ENCODE measurements around the gene USF3. TPM values are rescaled to one million over a fixed set of nuclear protein-coding genes. Genes with fewer than 3 reads are reported as not detected.
A peak's percentile ranks its signal among the peaks of the same experiment; 100 is the strongest.

USF3 gene
- total RNA-seq = 10 to 100 TPM; 23.3 to 23.7 TPM
- polyA plus RNA-seq = 1 to 10 TPM; 1.4 to 5.8 TPM

- CTCF ChIA-PET (ENCODE audit: partially characterized antibody) = interaction anchor here (0.7 to 3.1 kb wide), 5 partner anchors 47 to 221 kb away, joined by 3 to 20 read pairs (median 4); partner anchors contain the start of gene ATP6V1A
- Histone ChIP-seq H3K27ac (ENCODE audit: low read depth, low read length) (peak within 1 kb of the TSS; percentile 86), H3K4me3 (ENCODE audit: low read length in 2 of 2) (peak within 1 kb of the TSS; percentile 74 to 90), H3K9me3 (ENCODE audit: control insufficient read depth in 1 of 2, low read length in 2 of 2) (no peaks in the 10 kb centered on the region), H3K36me3 (ENCODE audit: insufficient read depth, low read length) (no peaks in the 10 kb centered on the region), H3K4me1 (ENCODE audit: insufficient read depth, low read length) (peaks cover 46% of the 10 kb centered on the region), H3K27me3 (ENCODE audit: insufficient read depth, low read length) (no peaks in the 10 kb centered on the region)
- peak; percentile 81 to 84 (median 83) for DNase-seq
- intact Hi-C loops (cut with micrococcal nuclease) = loop anchor here (1.0 to 2.0 kb wide), 7 partner anchors 50 to 1133 kb away; partner anchors contain the start of genes CCDC191, NAA50, QTRT2 and SIDT1
- H3K27me3 Mint-ChIP-seq = no peaks in the 10 kb centered on the region
- peak within 1 kb of the TSS; percentile 96 to 100 (median 98) for H3K4me3 Mint-ChIP-seq
- H3K27ac Mint-ChIP-seq = peak within 1 kb of the TSS; percentile 87 to 99 (median 98)
- POLR2A ChIA-PET (ENCODE audit: partially characterized antibody) = interaction anchor here (0.6 to 7.8 kb wide), 10 partner anchors 11 to 1134 kb away, joined by 3 to 87 read pairs (median 4); partner anchors contain the start of genes ATG3, ATP6V1A, CCDC191 and NAA50
- peaks cover 4 to 5% of the 10 kb centered on the region in 2 donors for H3K36me3 Mint-ChIP-seq
- peaks cover 21 to 33% (median 25%) of the 10 kb centered on the region in 4 donors for H3K4me1 Mint-ChIP-seq
- peaks cover 0 to 2% (median 0%) of the 10 kb centered on the region in 8 donors for H3K9me3 Mint-ChIP-seq
These were observed at the start of gene USF3 for GRCh38 chr3:113695786-113696645. TSS of gene USF3 (minus strand) at chr3:113696642. CDS start at chr3:113674878, 21,764 bp downstream.

DNA sequence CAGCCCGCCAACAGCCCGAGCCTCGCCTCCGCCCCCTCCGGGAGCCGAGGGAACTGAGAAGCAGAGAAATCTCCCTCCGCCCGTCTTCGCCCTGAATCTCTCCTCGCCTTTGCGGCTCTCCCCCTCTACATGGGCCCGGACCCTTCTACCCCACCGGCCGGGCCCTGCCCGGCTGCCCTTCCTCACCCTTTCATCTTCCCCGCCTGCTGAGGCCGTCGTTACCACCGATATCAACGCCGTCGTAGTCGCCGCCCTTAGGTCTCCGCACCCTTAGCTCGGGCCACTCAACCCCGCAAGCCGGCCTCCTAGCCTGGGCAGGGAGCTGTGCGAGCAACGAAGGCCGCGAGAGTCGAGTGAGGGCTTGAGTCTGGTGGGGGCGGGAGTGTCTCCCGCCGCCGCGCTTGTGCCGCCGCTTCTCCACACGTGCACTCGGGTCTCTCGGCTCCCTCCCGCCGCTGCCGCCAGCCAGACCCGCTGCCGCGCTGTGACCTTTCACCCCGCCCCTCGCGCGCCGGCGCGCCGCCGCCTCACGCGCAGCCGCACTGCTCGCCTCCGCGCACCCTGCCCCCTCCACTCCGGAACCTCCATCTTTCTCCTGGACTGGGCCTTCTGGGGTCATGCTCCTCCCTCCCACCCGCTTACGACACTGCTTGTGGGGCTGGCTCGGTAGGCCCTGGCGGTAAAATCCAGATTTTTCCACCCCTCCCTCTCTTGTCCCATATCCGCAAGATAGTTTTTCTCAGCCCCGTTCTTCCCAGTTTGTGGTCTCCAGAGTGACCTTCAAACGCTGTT, 49.5 kb upstream of the USF3 start, which contains the start of gene NAA50:
NAA50 (minus strand) TSS at position 494 of the 792 bp plus-strand sequence; CDS start at position 194, 300 bp downstream.
- H3K36me3 ChIP-seq (ENCODE audit: insufficient read depth, low read length) = no peaks in the 10 kb centered on the region
- H3K9me3 ChIP-seq (ENCODE audit: control insufficient read depth in 1 of 2, low read length in 2 of 2) = no peaks in the 10 kb centered on the region
- peak; percentile 91 to 96 (median 94) for DNase-seq
- POLR2A ChIA-PET (ENCODE audit: partially characterized antibody) = interaction anchor here (0.6 to 5.9 kb wide), 28 partner anchors 10 to 1420 kb away, joined by 3 to 87 read pairs (median 4); partner anchors contain the start of genes ATG3, CCDC191, QTRT2 and SLC35A5
- Mint-ChIP-seq H3K9me3 (peaks cover 0 to 4% (median 0%) of the 10 kb centered on the region in 8 donors), H3K4me1 (peaks cover 46 to 86% (median 59%) of the 10 kb centered on the region in 4 donors), H3K27me3 (no peaks in the 10 kb centered on the region), H3K36me3 (peaks cover 0 to 17% of the 10 kb centered on the region in 2 donors), H3K27ac (peak within 1 kb of the TSS; percentile 100), H3K4me3 (peak within 1 kb of the TSS; percentile 92 to 100 (median 98))
- H3K4me1 ChIP-seq (ENCODE audit: insufficient read depth, low read length) = peaks cover 68% of the 10 kb centered on the region
- H3K4me3 ChIP-seq (ENCODE audit: low read length in 2 of 2) = peak within 1 kb of the TSS; percentile 87 to 99
- CTCF ChIA-PET (ENCODE audit: partially characterized antibody) = interaction anchor here (0.6 to 5.8 kb wide), 31 partner anchors 8 to 456 kb away, joined by 3 to 100 read pairs (median 4); partner anchors contain the start of genes CCDC191, GRAMD1C, QTRT2 and SPICE1
- intact Hi-C loops (cut with micrococcal nuclease) = loop anchor here (1.0 to 10.0 kb wide), 18 partner anchors 10 to 1401 kb away; partner anchors contain the start of genes ATG3, CCDC191, GRAMD1C and QTRT2
- H3K27ac ChIP-seq (ENCODE audit: low read depth, low read length) = peak within 1 kb of the TSS; percentile 99
- H3K27me3 ChIP-seq (ENCODE audit: insufficient read depth, low read length) = no peaks in the 10 kb centered on the region

- intact Hi-C loops (cut with micrococcal nuclease) = loop anchor here (1.0 to 10.0 kb wide), 12 partner anchors 9 to 728 kb away; partner anchors contain the start of genes SIDT1, SPICE1 and TIGIT
- Mint-ChIP-seq H3K4me1 (peaks cover 49 to 90% (median 62%) of the 10 kb centered on the region in 4 donors), H3K9me3 (peaks cover 0 to 4% (median 0%) of the 10 kb centered on the region in 8 donors), H3K36me3 (peaks cover 0 to 17% of the 10 kb centered on the region in 2 donors), H3K27ac (peak overlapping the region; percentile 100), H3K4me3 (peak overlapping the region; percentile 92 to 100 (median 98)), H3K27me3 (no peaks in the 10 kb centered on the region)
- POLR2A ChIA-PET (ENCODE audit: partially characterized antibody) = interaction anchor here (0.6 to 5.9 kb wide), 17 partner anchors 9 to 1421 kb away, joined by 3 to 87 read pairs (median 4); partner anchors contain the start of genes ATG3, CCDC191, QTRT2 and SLC35A5
- H3K4me3 ChIP-seq (ENCODE audit: low read length in 2 of 2) = peak overlapping the region; percentile 87 to 96
- no peaks in the 10 kb centered on the region for H3K9me3 ChIP-seq (ENCODE audit: control insufficient read depth in 1 of 2, low read length in 2 of 2)
- DNase-seq = peak; percentile 82 to 92 (median 84)
- CTCF ChIA-PET (ENCODE audit: partially characterized antibody) = interaction anchor here (0.6 to 5.8 kb wide), 34 partner anchors 11 to 455 kb away, joined by 3 to 100 read pairs (median 4); partner anchors contain the start of genes CCDC191, QTRT2, SPICE1 and USF3
- no peaks in the 10 kb centered on the region for H3K27me3 ChIP-seq (ENCODE audit: insufficient read depth, low read length)
- H3K36me3 ChIP-seq (ENCODE audit: insufficient read depth, low read length) = no peaks in the 10 kb centered on the region
- peaks cover 76% of the 10 kb centered on the region for H3K4me1 ChIP-seq (ENCODE audit: insufficient read depth, low read length)
- peak overlapping the region; percentile 99 for H3K27ac ChIP-seq (ENCODE audit: low read depth, low read length)
These were observed 48.7 kb upstream of the USF3 start for GRCh38 chr3:113744941-113745755.

- CTCF ChIA-PET (ENCODE audit: partially characterized antibody) = interaction anchor here (1.0 to 5.8 kb wide), 4 partner anchors 47 to 250 kb away, joined by 3 to 49 read pairs (median 24); partner anchors contain the start of genes GRAMD1C and USF3
- no peaks in the 10 kb centered on the region for H3K9me3 ChIP-seq (ENCODE audit: control insufficient read depth in 1 of 2, low read length in 2 of 2)
- H3K4me3 ChIP-seq (ENCODE audit: low read length in 2 of 2) = no peak overlapping the region
- intact Hi-C loops (cut with micrococcal nuclease) = loop anchor here (10.0 kb wide), 3 partner anchors 138 to 552 kb away; partner anchors contain the start of gene TIGIT
- Mint-ChIP-seq H3K27me3 (no peaks in the 10 kb centered on the region), H3K4me3 (peak overlapping the region; percentile 57 to 99 (median 97)), H3K27ac (peak overlapping the region in 6 of 7 donors; percentile 19 to 100 (median 86)), H3K36me3 (peaks cover 0 to 17% of the 10 kb centered on the region in 2 donors), H3K4me1 (peaks cover 44 to 83% (median 57%) of the 10 kb centered on the region in 4 donors), H3K9me3 (peaks cover 0 to 4% (median 0%) of the 10 kb centered on the region in 8 donors)
- peak overlapping the region; percentile 21 for H3K27ac ChIP-seq (ENCODE audit: low read depth, low read length)
- H3K4me1 ChIP-seq (ENCODE audit: insufficient read depth, low read length) = peaks cover 67% of the 10 kb centered on the region
- POLR2A ChIA-PET (ENCODE audit: partially characterized antibody) = interaction anchor here (0.5 to 5.9 kb wide), 3 partner anchors 20 to 61 kb away, joined by 3 to 87 read pairs (median 3); partner anchors contain the start of gene USF3
- no peak for DNase-seq
- H3K36me3 ChIP-seq (ENCODE audit: insufficient read depth, low read length) = no peaks in the 10 kb centered on the region
- H3K27me3 ChIP-seq (ENCODE audit: insufficient read depth, low read length) = no peaks in the 10 kb centered on the region
These were observed 46.7 kb upstream of the USF3 start for GRCh38 chr3:113743006-113743630.

- no peak for DNase-seq
- H3K27me3 ChIP-seq (ENCODE audit: insufficient read depth, low read length) = no peaks in the 10 kb centered on the region
- Mint-ChIP-seq H3K9me3 (peaks cover 0 to 4% (median 0%) of the 10 kb centered on the region in 8 donors), H3K4me1 (peaks cover 39 to 81% (median 54%) of the 10 kb centered on the region in 4 donors), H3K4me3 (peak overlapping the region in 6 of 8 donors; percentile 3 to 61 (median 46)), H3K36me3 (peaks cover 0 to 15% of the 10 kb centered on the region in 2 donors), H3K27ac (peak overlapping the region in 6 of 7 donors; percentile 36 to 100 (median 74)), H3K27me3 (no peaks in the 10 kb centered on the region)
- H3K27ac ChIP-seq (ENCODE audit: low read depth, low read length) = no peak overlapping the region
- H3K4me3 ChIP-seq (ENCODE audit: low read length in 2 of 2) = no peak overlapping the region
- ChIA-PET POLR2A (ENCODE audit: partially characterized antibody) (interaction anchor here (1.3 kb wide), 1 partner anchor 9 kb away, joined by 3 read pairs; no protein-coding TSS in a partner anchor), CTCF (ENCODE audit: partially characterized antibody) (interaction anchor here (1.1 to 5.8 kb wide), 2 partner anchors 95 to 248 kb away, joined by 3 to 42 read pairs; no protein-coding TSS in a partner anchor)
- H3K36me3 ChIP-seq (ENCODE audit: insufficient read depth, low read length) = no peaks in the 10 kb centered on the region
- intact Hi-C loops (cut with micrococcal nuclease) = loop anchor here (10.0 kb wide), 3 partner anchors 137 to 553 kb away; partner anchors contain the start of gene TIGIT
- peaks cover 61% of the 10 kb centered on the region for H3K4me1 ChIP-seq (ENCODE audit: insufficient read depth, low read length)
- no peaks in the 10 kb centered on the region for H3K9me3 ChIP-seq (ENCODE audit: control insufficient read depth in 1 of 2, low read length in 2 of 2)
These were observed 45.2 kb upstream of the USF3 start for GRCh38 chr3:113741620-113742019.
